Activated naive CD4-positive, alpha-beta T cell treated with anti-CD3 and anti-CD28 coated beads, Interleukin-2, amount 50 U/mL, for 24 hours (primary cell): ENCODE results near the gene DGUOK.
"Not testable (repeated sequence)": the region's sequence is repeated elsewhere in the genome, so short reads cannot be mapped to it uniquely, and the experiment has no call there.

ENCODE experiments used
- H3K27ac Mint-ChIP-seq: one replicate; pipeline ENCODE4 v1.8.0; 2021; ENCODE audit warnings: mild to moderate bottlenecking, mixed read lengths
- H3K27me3 Mint-ChIP-seq: one replicate; pipeline ENCODE4 v1.8.0; 2021; ENCODE audit warnings: mixed read lengths
- H3K36me3 Mint-ChIP-seq: one replicate; pipeline ENCODE4 v1.8.0; 2021; ENCODE audit warnings: mixed read lengths
- H3K4me1 Mint-ChIP-seq: one replicate; pipeline ENCODE4 v1.8.0; 2021; ENCODE audit warnings: mixed read lengths
- H3K4me3 Mint-ChIP-seq: one replicate; pipeline ENCODE4 v1.8.0; 2021; ENCODE audit warnings: mild to moderate bottlenecking, mixed read lengths
- H3K9me3 Mint-ChIP-seq: one replicate; pipeline ENCODE4 v1.8.0; 2021; ENCODE audit warnings: mixed read lengths

DGUOK gene

GRCh38 chr2:73927344-73927743 lies 664 bp downstream of the DGUOK start:
- H3K4me3 Mint-ChIP-seq, result peak overlapping the region; percentile 86
- peak overlapping the region; percentile 81 for H3K27ac Mint-ChIP-seq
- H3K27me3 Mint-ChIP-seq, result no peaks in the 10 kb centered on the region
- peaks cover 59% of the 10 kb centered on the region for H3K4me1 Mint-ChIP-seq
- peaks cover 24% of the 10 kb centered on the region for H3K36me3 Mint-ChIP-seq
- H3K9me3 Mint-ChIP-seq, result no peaks in the 10 kb centered on the region

DNA sequence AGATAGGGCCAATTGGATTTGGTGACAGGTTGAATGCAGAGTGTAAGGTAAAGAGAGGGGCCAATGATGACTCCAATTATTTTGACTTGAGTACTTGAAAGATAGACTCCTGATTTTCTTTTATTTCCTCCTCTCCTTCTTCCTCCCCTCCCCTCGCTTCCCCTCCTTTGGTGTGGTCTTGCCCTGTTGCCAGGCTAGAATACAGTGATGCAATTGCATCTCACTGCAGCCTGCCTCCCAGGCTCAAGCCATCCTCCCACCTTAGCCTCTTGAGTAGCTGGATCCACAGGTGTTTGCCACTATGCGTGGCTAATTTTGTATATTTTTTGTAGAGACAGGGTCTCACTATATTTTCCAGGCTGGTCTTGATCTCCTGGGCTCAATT lies 2.3 kb downstream of the DGUOK start:
- H3K4me1 Mint-ChIP-seq, result peaks cover 71% of the 10 kb centered on the region
- H3K36me3 Mint-ChIP-seq, result peaks cover 28% of the 10 kb centered on the region
- peak overlapping the region; percentile 86 for H3K4me3 Mint-ChIP-seq
- H3K27ac Mint-ChIP-seq, result peak overlapping the region; percentile 92
- H3K9me3 Mint-ChIP-seq, result no peaks in the 10 kb centered on the region
- no peaks in the 10 kb centered on the region for H3K27me3 Mint-ChIP-seq

DNA sequence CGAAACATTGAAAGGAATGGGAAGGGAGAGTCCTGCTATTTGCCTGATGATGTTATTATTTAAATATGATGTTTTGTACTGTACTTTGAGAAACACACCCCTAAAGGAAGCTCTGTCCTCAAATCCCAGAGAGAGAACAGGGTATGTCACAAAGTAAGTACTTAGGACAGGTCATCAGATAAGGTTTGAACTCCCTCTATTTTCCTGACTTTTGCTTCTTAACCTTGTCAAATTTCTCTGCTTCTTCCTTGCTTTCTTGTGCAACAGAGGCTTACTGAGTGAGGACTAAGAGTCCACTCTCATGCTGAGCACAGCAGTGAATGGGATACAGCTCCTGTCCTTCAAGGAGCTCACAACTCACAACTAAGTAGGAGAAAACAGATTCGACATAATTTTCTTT lies 3.7 kb downstream of the DGUOK start:
- peaks cover 78% of the 10 kb centered on the region for H3K4me1 Mint-ChIP-seq
- no peaks in the 10 kb centered on the region for H3K27me3 Mint-ChIP-seq
- H3K9me3 Mint-ChIP-seq, result no peaks in the 10 kb centered on the region
- peak overlapping the region; percentile 86 for H3K4me3 Mint-ChIP-seq
- H3K36me3 Mint-ChIP-seq, result peaks cover 31% of the 10 kb centered on the region
- H3K27ac Mint-ChIP-seq, result no peak overlapping the region

DNA sequence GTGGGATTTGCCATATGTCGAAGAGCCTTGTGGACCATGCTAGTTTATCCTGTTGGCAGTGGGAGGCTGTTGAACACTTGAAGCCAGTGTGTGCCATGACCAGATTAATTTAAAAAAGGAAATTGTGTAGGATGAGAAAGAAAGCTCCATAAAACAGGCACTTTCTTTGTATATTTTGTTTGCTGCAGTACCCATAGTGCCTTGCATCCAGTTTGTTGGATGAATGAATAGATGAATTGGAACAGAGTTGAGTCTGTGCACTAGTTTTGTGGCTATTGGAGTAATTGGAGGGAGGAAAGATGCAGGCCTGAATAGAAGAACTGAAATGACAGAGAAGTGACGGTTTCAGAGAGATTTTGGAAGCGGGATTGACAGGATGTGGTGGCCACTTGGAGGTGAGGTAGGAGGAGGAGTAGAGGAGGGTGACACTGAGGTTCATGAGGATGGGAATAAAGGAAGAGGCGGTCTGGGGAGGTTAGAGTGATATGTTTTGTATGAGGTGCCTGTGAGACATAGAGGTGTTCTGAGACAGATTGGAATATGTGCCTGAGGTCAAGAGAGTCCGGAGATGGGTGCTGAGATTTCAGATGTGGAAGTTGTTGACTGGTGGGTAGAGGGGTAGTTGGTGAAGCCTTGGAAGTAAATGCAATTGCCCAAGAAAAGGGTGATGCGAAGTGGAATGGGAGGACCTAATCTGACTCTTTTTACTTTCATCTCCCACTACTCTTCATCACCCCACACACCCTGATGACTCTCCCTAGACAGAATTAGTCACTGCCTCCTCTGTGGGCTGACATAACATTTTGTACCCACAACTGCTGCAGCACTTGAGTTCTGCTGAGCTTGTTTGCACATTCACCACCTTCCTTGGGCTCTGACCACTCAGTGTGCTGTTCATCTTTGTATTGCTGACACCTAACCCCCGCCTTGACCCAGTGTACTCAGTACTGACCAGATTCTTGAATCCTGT lies 5.1 kb downstream of the DGUOK start:
- no peaks in the 10 kb centered on the region for H3K9me3 Mint-ChIP-seq
- H3K4me3 Mint-ChIP-seq, result peak overlapping the region; percentile 80

DNA sequence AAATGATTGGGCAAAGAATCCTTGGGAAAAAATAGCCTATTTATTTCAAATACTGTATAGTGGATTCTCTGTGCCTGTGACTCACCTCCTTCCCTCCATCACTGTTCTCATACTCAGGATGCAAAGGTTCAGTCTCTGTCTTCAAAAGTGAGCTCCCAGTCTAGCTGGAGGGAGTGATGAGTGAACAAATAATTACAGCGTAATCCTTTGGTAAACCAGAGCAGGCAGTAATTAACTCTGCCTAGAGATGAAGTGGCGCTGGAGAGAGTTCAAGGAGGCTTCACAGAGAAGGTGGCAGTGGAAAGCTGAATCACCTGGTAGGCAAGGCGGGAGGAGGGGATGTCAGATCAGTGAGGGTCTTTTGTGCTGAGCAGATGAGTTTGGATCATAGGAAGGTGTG lies 6.5 kb downstream of the DGUOK start:
- H3K9me3 Mint-ChIP-seq, result no peaks in the 10 kb centered on the region
- peaks cover 35% of the 10 kb centered on the region for H3K36me3 Mint-ChIP-seq
- H3K4me3 Mint-ChIP-seq, result peak overlapping the region; percentile 80
- peak overlapping the region; percentile 77 for H3K27ac Mint-ChIP-seq
- no peaks in the 10 kb centered on the region for H3K27me3 Mint-ChIP-seq
- peaks cover 88% of the 10 kb centered on the region for H3K4me1 Mint-ChIP-seq

More for the DNA sequence above, 5.1 kb downstream of the DGUOK start:
- H3K4me1 Mint-ChIP-seq, result peaks cover 80% of the 10 kb centered on the region
- H3K36me3 Mint-ChIP-seq, result peaks cover 34% of the 10 kb centered on the region
- peak overlapping the region; percentile 84 for H3K27ac Mint-ChIP-seq
- no peaks in the 10 kb centered on the region for H3K27me3 Mint-ChIP-seq

DNA sequence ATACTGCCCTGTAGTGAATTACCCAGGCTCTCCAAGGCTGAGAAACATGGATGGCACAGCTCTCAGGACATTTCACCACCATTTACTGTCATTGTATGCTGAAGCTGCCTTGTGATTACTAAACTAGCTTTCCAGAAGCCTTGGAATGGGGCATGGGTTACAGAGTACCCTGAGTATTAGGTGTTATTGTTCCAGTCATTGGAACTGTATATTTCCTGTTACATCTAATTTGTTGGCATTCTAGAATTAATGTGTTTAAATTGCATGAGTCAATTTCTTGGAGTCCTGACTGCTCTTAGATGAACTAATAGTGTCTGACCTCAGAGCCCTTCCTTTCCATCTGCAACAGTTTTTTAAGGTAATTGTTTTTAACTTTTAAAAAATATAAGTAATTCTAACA lies 9.0 kb downstream of the DGUOK start:
- H3K27ac Mint-ChIP-seq, result no peak overlapping the region
- no peaks in the 10 kb centered on the region for H3K27me3 Mint-ChIP-seq
- peaks cover 26% of the 10 kb centered on the region for H3K36me3 Mint-ChIP-seq
- H3K4me1 Mint-ChIP-seq, result peaks cover 89% of the 10 kb centered on the region
- H3K9me3 Mint-ChIP-seq, result no peaks in the 10 kb centered on the region
- no peak overlapping the region for H3K4me3 Mint-ChIP-seq

DNA sequence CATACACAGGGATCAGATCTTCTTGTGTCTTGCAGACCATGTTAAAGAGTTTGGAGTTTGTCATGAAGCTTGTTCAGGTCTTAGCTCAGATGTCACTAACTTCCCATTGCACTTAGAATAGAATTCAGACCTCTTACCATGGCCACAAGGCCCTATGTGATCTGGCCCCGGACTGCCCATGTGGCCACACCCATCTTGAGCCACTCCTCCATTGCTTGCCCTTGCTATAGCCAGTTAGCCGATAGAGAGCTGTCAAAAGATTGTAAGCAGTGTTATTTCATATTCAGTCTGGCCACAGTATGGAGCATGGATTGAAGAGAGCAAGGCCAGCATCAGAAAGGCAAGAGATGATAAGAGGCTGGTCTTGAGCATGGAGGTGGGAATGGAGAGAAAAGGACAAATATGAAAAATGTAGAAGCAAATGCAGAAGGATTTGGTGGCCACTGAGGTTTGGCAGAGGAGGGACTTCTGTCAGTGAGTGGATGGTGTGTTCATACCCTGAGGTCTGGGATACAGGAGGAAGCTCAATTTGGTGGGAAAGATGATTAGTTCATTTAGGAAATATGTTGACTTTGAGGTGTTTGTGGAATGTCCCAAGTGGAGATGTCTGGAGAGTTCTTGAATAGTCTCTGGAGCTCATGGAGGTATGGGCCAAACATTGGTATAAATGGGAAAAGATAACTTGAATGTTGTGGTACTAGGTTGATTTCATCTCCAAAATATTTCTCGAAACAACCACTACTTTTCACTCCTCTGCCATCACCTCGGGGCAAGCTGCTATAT lies 10.6 kb downstream of the DGUOK start:
- H3K4me3 Mint-ChIP-seq, result no peak overlapping the region
- peaks cover 23% of the 10 kb centered on the region for H3K36me3 Mint-ChIP-seq
- no peaks in the 10 kb centered on the region for H3K27me3 Mint-ChIP-seq
- no peaks in the 10 kb centered on the region for H3K9me3 Mint-ChIP-seq
- H3K4me1 Mint-ChIP-seq, result peaks cover 88% of the 10 kb centered on the region
- H3K27ac Mint-ChIP-seq, result peak overlapping the region; percentile 9

- H3K4me1 Mint-ChIP-seq, result peaks cover 88% of the 10 kb centered on the region
- no peaks in the 10 kb centered on the region for H3K9me3 Mint-ChIP-seq
- H3K27ac Mint-ChIP-seq, result peak overlapping the region; percentile 73
- H3K4me3 Mint-ChIP-seq, result no peak overlapping the region
- H3K36me3 Mint-ChIP-seq, result peaks cover 28% of the 10 kb centered on the region
- H3K27me3 Mint-ChIP-seq, result no peaks in the 10 kb centered on the region
Measured at GRCh38 chr2:73937899-73938298, 11.2 kb downstream of the DGUOK start.

DNA sequence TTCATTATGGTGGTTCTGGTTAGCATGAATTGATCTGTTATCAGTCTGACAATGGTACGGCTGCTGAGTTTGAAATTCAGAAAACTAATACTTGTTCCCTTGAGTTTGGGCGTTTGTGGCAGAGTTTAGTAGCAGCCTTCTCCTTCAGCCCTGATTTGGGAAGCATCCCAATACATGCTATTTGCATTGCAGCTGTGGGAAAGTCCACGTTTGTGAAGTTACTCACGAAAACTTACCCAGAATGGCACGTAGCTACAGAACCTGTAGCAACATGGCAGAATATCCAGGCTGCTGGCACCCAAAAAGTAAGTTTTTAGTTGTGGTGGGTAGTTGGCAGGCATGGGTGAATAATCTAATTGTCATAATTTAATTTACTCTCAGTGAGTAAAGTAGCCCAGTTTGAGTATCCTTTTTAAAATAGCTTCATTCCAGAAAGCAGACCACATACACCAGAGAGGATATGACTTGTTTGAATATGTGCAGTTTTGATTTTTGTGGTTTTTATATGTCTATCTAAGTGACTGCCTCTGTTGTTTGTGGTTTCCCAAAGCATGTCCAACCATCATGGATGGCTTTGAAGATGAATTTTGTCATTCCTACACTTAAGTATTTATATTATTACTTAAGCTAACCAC lies 12.2 kb downstream of the DGUOK start:
- peak overlapping the region; percentile 46 for H3K27ac Mint-ChIP-seq
- H3K36me3 Mint-ChIP-seq, result peaks cover 26% of the 10 kb centered on the region
- H3K4me1 Mint-ChIP-seq, result peaks cover 86% of the 10 kb centered on the region
- H3K27me3 Mint-ChIP-seq, result no peaks in the 10 kb centered on the region
- no peaks in the 10 kb centered on the region for H3K9me3 Mint-ChIP-seq
- H3K4me3 Mint-ChIP-seq, result peak overlapping the region; percentile 36

DNA sequence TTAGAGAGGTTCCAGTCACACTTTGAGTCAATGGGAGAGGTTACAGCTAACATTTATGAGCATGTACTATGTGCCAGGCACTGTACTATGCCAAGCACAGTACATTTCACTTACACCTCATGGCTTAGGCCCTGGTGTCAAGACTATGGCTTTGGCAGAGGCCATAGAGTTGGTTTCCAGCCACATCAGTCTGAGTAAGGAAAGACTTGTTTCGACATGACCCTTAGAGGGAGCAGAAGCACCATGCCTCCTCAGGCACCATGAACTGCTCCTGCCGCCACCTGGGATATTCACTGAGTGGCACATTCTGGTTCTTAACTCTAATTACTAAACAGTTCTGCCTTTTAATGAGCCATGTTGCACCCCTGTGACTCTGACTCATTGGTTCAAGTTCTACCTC lies 12.7 kb downstream of the DGUOK start:
- Mint-ChIP-seq H3K4me1 (peaks cover 87% of the 10 kb centered on the region), H3K9me3 (no peaks in the 10 kb centered on the region), H3K36me3 (peaks cover 27% of the 10 kb centered on the region), H3K27ac (peak overlapping the region; percentile 94), H3K27me3 (no peaks in the 10 kb centered on the region), H3K4me3 (peak overlapping the region; percentile 43)

GRCh38 chr2:73940066-73940465 lies 13.4 kb downstream of the DGUOK start:
- H3K4me1 Mint-ChIP-seq, result peaks cover 93% of the 10 kb centered on the region
- peak overlapping the region; percentile 94 for H3K27ac Mint-ChIP-seq
- H3K36me3 Mint-ChIP-seq, result peaks cover 32% of the 10 kb centered on the region
- not testable (repeated sequence) for H3K27me3 Mint-ChIP-seq, H3K9me3 Mint-ChIP-seq
- peak overlapping the region; percentile 43 for H3K4me3 Mint-ChIP-seq

GRCh38 chr2:73942664-73943063 lies 16.0 kb downstream of the DGUOK start:
- peak overlapping the region; percentile 68 for H3K27ac Mint-ChIP-seq
- H3K27me3 Mint-ChIP-seq, result no peaks in the 10 kb centered on the region
- H3K9me3 Mint-ChIP-seq, result no peaks in the 10 kb centered on the region
- H3K4me3 Mint-ChIP-seq, result peak overlapping the region; percentile 26
- peaks cover 26% of the 10 kb centered on the region for H3K36me3 Mint-ChIP-seq
- H3K4me1 Mint-ChIP-seq, result peaks cover 93% of the 10 kb centered on the region

DNA sequence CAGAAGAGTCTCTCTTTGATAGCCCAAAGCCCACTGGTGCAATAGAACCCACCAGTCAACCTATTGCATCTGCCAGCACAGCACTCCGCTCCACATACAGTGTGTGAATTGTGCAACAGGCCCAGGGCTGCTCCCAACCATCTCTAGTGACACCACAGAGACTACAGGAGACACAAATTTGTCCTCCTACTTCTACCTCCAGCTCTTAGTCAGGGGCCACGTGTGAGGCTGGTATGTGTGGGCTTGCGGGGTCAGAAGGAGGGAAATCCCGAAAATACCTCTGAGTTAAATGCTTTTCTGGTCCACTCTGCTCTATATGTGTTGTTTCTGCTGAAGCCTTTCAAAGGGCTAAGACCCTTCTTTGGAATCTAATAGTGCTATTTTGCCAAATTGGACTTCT lies 18.0 kb downstream of the DGUOK start:
- no peaks in the 10 kb centered on the region for H3K9me3 Mint-ChIP-seq
- peaks cover 28% of the 10 kb centered on the region for H3K36me3 Mint-ChIP-seq
- H3K4me3 Mint-ChIP-seq, result peak overlapping the region; percentile 15
- peaks cover 93% of the 10 kb centered on the region for H3K4me1 Mint-ChIP-seq
- peak overlapping the region; percentile 79 for H3K27ac Mint-ChIP-seq
- no peaks in the 10 kb centered on the region for H3K27me3 Mint-ChIP-seq

GRCh38 chr2:73946215-73946614 lies 19.5 kb downstream of the DGUOK start:
- Mint-ChIP-seq H3K27me3 (no peaks in the 10 kb centered on the region), H3K4me3 (peak overlapping the region; percentile 12), H3K36me3 (peaks cover 30% of the 10 kb centered on the region), H3K9me3 (no peaks in the 10 kb centered on the region), H3K4me1 (peaks cover 93% of the 10 kb centered on the region), H3K27ac (peak overlapping the region; percentile 49)

DNA sequence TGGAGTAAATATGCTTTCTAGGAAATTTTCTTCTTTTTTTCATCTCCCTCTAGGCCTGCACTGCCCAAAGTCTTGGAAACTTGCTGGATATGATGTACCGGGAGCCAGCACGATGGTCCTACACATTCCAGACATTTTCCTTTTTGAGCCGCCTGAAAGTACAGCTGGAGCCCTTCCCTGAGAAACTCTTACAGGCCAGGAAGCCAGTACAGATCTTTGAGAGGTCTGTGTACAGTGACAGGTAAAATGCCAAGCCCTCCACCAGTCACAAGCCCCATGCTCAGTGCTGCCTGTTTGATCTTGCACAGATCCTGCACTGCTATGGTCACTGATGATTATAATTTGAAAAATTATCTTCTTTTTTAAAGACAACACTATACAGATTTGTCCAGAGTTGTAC lies 20.0 kb downstream of the DGUOK start:
- H3K27ac Mint-ChIP-seq, result peak overlapping the region; percentile 49
- peaks cover 94% of the 10 kb centered on the region for H3K4me1 Mint-ChIP-seq
- H3K36me3 Mint-ChIP-seq, result peaks cover 31% of the 10 kb centered on the region
- no peak overlapping the region for H3K4me3 Mint-ChIP-seq
- H3K9me3 Mint-ChIP-seq, result no peaks in the 10 kb centered on the region
- no peaks in the 10 kb centered on the region for H3K27me3 Mint-ChIP-seq
